Stimulated activated CD4-positive, alpha-beta T cell treated with anti-CD3 and anti-CD28 coated beads, TNF-alpha, amount 100 ng/mL, for 24 hours (primary cell): ENCODE results near the gene CREM.
A peak's percentile ranks its signal among the peaks of the same experiment; 100 is the strongest.
"Not testable (repeated sequence)": the region's sequence is repeated elsewhere in the genome, so short reads cannot be mapped to it uniquely, and the experiment has no call there.

Source experiments
- DNase-seq, 3 experiments: peaks; one replicate each; pipeline ENCODE4 v3.0.0-alpha.2; 2020; ENCODE audit warnings: low read depth in 3 of 3

Gene CREM

GRCh38 chr10:35194471-35194870, 67.8 kb downstream of the CREM start:
- DNase-seq, result no peak

GRCh38 chr10:35194906-35195305, 68.3 kb downstream of the CREM start:
- peak in 1 of 3 experiments; percentile 18 for DNase-seq

GRCh38 chr10:35195361-35196306, 69.0 kb downstream of the CREM start:
- peak; percentile 62 to 68 (median 67) for DNase-seq

GRCh38 chr10:35200487-35200886, 73.8 kb downstream of the CREM start:
- no peak for DNase-seq

GRCh38 chr10:35201234-35201633, 74.6 kb downstream of the CREM start:
- DNase-seq, result no peak

GRCh38 chr10:35202050-35202449, 75.4 kb downstream of the CREM start:
- no peak for DNase-seq

GRCh38 chr10:35203745-35204144, 77.1 kb downstream of the CREM start:
- no peak for DNase-seq

- no peak for DNase-seq
Measured at GRCh38 chr10:35204650-35205319, 78.1 kb downstream of the CREM start.

- DNase-seq, result no peak
Measured at GRCh38 chr10:35206274-35206673, 79.6 kb downstream of the CREM start.

- DNase-seq, result no peak
Measured at GRCh38 chr10:35208536-35208935, 81.9 kb downstream of the CREM start.

GRCh38 chr10:35208949-35209613, 82.4 kb downstream of the CREM start:
- DNase-seq, result no peak

GRCh38 chr10:35210961-35211360, 84.3 kb downstream of the CREM start:
- DNase-seq, result no peak

- DNase-seq, result no peak
Measured at GRCh38 chr10:35211390-35211789, 84.7 kb downstream of the CREM start.

- DNase-seq, result no peak
Measured at GRCh38 chr10:35212856-35213255, 86.2 kb downstream of the CREM start.

GRCh38 chr10:35213699-35214098, 87.1 kb downstream of the CREM start:
- DNase-seq, result no peak

- DNase-seq, result no peak
Measured at GRCh38 chr10:35214607-35215020, 88.0 kb downstream of the CREM start.

- DNase-seq, result no peak
Measured at GRCh38 chr10:35215107-35215506, 88.5 kb downstream of the CREM start.

- peak in 1 of 3 experiments; percentile 33 for DNase-seq
Measured at GRCh38 chr10:35216303-35216905, 89.8 kb downstream of the CREM start.

- DNase-seq, result not testable (repeated sequence)
Measured at GRCh38 chr10:35216956-35217355, 90.3 kb downstream of the CREM start.

GRCh38 chr10:35217455-35217854, 90.8 kb downstream of the CREM start:
- DNase-seq, result no peak

GRCh38 chr10:35218339-35218955, 91.8 kb downstream of the CREM start:
- DNase-seq, result peak; percentile 74 to 83 (median 83)
